Measurements from ENCODE around the gene PLXDC2.

GRCh38 chr10:20265146-20265545, 448.9 kb downstream of the PLXDC2 start:
- no peak for TF ChIP-seq CTCF (IDR thresholded peaks at IDR 0.05)
- no peak for TF ChIP-seq POLR2A (IDR thresholded peaks at IDR 0.05)

Measured in Peyer's patch (tissue), 4 donors.